ENCODE data around the gene TFCP2.

Gene TFCP2

DNA sequence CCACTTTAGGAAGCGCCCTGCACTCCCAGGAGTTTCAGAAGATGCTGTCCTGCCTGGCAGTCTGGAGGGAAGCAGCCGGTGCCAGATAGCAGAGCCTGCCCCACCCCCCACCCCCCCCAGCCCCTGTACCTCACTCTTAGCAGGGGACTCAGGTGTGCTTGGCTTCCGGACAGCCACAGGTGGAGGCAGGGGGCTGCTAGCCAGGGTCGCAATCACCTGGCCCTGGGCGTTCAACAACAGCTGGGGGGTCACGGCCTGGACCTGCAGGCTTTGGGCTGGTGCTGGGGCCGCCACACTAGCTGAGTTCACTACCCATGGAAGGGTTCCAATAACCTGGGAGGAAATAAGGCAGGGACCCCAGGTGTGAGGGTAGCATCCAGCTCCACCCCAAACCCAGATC lies 22.9 kb upstream of the TFCP2 start:
- ChIA-PET CTCF (interaction anchor here (0.8 kb wide), 1 partner anchor 67 kb away, joined by 3 read pairs; no protein-coding TSS in a partner anchor), POLR2A (no interaction called here)
- Histone ChIP-seq H3K9me3 (ENCODE audit: control insufficient read depth, insufficient read depth, low read depth, low read length) (no peaks in the 10 kb centered on the region), H3K27ac (ENCODE audit: extremely low read depth, low read depth, low read length) (no peak overlapping the region), H3K36me3 (ENCODE audit: control insufficient read depth in 2 of 2, insufficient read depth in 1 of 2, low read length in 2 of 2) (peaks cover 0 to 6% of the 10 kb centered on the region in 2 experiments; a peak in 2 of 3 replicates), H3K4me1 (ENCODE audit: control insufficient read depth, insufficient read depth, low read length) (no peaks in the 10 kb centered on the region), H3K4me3 (ENCODE audit: low read depth, low read length) (no peak overlapping the region)
- no peak for TF ChIP-seq ZNF501 (tag by site-specific recombination; IDR thresholded peaks at IDR 0.05)
- no peak for TF ChIP-seq ZNF677 (tag by site-specific recombination; IDR thresholded peaks at IDR 0.05)
- TF ChIP-seq KLF17 (tag by site-specific recombination; IDR thresholded peaks at IDR 0.05): no peak
- TF ChIP-seq, protein P1, sequence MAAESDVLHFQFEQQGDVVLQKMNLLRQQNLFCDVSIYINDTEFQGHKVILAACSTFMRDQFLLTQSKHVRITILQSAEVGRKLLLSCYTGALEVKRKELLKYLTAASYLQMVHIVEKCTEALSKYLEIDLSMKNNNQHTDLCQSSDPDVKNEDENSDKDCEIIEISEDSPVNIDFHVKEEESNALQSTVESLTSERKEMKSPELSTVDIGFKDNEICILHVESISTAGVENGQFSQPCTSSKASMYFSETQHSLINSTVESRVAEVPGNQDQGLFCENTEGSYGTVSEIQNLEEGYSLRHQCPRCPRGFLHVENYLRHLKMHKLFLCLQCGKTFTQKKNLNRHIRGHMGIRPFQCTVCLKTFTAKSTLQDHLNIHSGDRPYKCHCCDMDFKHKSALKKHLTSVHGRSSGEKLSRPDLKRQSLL (tag by site-specific recombination; IDR thresholded peaks at IDR 0.05): no peak
- no peak for TF ChIP-seq ZNF211 (tag by site-specific recombination; IDR thresholded peaks at IDR 0.05; ENCODE audit: low read depth)
- no peak for TF ChIP-seq ZBTB49 (tag by site-specific recombination; IDR thresholded peaks at IDR 0.05; ENCODE audit: low read depth)
- TF ChIP-seq, protein P2, sequence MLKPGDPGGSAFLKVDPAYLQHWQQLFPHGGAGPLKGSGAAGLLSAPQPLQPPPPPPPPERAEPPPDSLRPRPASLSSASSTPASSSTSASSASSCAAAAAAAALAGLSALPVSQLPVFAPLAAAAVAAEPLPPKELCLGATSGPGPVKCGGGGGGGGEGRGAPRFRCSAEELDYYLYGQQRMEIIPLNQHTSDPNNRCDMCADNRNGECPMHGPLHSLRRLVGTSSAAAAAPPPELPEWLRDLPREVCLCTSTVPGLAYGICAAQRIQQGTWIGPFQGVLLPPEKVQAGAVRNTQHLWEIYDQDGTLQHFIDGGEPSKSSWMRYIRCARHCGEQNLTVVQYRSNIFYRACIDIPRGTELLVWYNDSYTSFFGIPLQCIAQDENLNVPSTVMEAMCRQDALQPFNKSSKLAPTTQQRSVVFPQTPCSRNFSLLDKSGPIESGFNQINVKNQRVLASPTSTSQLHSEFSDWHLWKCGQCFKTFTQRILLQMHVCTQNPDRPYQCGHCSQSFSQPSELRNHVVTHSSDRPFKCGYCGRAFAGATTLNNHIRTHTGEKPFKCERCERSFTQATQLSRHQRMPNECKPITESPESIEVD (tag by site-specific recombination; IDR thresholded peaks at IDR 0.05): no peak
- TF ChIP-seq KLF16 (tag by site-specific recombination; IDR thresholded peaks at IDR 0.05): no peak
- TF ChIP-seq, protein P3, sequence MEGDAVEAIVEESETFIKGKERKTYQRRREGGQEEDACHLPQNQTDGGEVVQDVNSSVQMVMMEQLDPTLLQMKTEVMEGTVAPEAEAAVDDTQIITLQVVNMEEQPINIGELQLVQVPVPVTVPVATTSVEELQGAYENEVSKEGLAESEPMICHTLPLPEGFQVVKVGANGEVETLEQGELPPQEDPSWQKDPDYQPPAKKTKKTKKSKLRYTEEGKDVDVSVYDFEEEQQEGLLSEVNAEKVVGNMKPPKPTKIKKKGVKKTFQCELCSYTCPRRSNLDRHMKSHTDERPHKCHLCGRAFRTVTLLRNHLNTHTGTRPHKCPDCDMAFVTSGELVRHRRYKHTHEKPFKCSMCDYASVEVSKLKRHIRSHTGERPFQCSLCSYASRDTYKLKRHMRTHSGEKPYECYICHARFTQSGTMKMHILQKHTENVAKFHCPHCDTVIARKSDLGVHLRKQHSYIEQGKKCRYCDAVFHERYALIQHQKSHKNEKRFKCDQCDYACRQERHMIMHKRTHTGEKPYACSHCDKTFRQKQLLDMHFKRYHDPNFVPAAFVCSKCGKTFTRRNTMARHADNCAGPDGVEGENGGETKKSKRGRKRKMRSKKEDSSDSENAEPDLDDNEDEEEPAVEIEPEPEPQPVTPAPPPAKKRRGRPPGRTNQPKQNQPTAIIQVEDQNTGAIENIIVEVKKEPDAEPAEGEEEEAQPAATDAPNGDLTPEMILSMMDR (tag by site-specific recombination; IDR thresholded peaks at IDR 0.05): no peak

GRCh38 chr12:51192284-51192671 lies 19.3 kb upstream of the TFCP2 start:
- CTCF ChIA-PET: no interaction called here
- Histone ChIP-seq H3K36me3 (ENCODE audit: control insufficient read depth in 2 of 2, insufficient read depth in 1 of 2, low read length in 2 of 2) (peaks cover 0 to 19% of the 10 kb centered on the region in 2 experiments; a peak in 2 of 3 replicates), H3K9me3 (ENCODE audit: control insufficient read depth, insufficient read depth, low read depth, low read length) (no peaks in the 10 kb centered on the region), H3K4me3 (ENCODE audit: low read depth, low read length) (no peak overlapping the region), H3K4me1 (ENCODE audit: control insufficient read depth, insufficient read depth, low read length) (no peaks in the 10 kb centered on the region), H3K27ac (ENCODE audit: extremely low read depth, low read depth, low read length) (no peak overlapping the region)
- POLR2A ChIA-PET: no interaction called here
- TF ChIP-seq ZNF777 (tag by site-specific recombination; IDR thresholded peaks at IDR 0.05; ENCODE audit: borderline replicate concordance): no peak
- TF ChIP-seq, protein P4, sequence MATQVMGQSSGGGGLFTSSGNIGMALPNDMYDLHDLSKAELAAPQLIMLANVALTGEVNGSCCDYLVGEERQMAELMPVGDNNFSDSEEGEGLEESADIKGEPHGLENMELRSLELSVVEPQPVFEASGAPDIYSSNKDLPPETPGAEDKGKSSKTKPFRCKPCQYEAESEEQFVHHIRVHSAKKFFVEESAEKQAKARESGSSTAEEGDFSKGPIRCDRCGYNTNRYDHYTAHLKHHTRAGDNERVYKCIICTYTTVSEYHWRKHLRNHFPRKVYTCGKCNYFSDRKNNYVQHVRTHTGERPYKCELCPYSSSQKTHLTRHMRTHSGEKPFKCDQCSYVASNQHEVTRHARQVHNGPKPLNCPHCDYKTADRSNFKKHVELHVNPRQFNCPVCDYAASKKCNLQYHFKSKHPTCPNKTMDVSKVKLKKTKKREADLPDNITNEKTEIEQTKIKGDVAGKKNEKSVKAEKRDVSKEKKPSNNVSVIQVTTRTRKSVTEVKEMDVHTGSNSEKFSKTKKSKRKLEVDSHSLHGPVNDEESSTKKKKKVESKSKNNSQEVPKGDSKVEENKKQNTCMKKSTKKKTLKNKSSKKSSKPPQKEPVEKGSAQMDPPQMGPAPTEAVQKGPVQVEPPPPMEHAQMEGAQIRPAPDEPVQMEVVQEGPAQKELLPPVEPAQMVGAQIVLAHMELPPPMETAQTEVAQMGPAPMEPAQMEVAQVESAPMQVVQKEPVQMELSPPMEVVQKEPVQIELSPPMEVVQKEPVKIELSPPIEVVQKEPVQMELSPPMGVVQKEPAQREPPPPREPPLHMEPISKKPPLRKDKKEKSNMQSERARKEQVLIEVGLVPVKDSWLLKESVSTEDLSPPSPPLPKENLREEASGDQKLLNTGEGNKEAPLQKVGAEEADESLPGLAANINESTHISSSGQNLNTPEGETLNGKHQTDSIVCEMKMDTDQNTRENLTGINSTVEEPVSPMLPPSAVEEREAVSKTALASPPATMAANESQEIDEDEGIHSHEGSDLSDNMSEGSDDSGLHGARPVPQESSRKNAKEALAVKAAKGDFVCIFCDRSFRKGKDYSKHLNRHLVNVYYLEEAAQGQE (tag by site-specific recombination; IDR thresholded peaks at IDR 0.05): no peak
- TF ChIP-seq ZNF747 (tag by site-specific recombination; IDR thresholded peaks at IDR 0.05): no peak
- no peak for TF ChIP-seq ZNF423 (tag by site-specific recombination; IDR thresholded peaks at IDR 0.05)
- TF ChIP-seq, protein P5, sequence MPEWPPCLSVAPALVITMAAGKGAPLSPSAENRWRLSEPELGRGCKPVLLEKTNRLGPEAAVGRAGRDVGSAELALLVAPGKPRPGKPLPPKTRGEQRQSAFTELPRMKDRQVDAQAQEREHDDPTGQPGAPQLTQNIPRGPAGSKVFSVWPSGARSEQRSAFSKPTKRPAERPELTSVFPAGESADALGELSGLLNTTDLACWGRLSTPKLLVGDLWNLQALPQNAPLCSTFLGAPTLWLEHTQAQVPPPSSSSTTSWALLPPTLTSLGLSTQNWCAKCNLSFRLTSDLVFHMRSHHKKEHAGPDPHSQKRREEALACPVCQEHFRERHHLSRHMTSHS (tag by site-specific recombination; IDR thresholded peaks at IDR 0.05): no peak
- TF ChIP-seq, protein P6, sequence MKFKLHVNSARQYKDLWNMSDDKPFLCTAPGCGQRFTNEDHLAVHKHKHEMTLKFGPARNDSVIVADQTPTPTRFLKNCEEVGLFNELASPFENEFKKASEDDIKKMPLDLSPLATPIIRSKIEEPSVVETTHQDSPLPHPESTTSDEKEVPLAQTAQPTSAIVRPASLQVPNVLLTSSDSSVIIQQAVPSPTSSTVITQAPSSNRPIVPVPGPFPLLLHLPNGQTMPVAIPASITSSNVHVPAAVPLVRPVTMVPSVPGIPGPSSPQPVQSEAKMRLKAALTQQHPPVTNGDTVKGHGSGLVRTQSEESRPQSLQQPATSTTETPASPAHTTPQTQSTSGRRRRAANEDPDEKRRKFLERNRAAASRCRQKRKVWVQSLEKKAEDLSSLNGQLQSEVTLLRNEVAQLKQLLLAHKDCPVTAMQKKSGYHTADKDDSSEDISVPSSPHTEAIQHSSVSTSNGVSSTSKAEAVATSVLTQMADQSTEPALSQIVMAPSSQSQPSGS (tag by site-specific recombination; IDR thresholded peaks at IDR 0.05; ENCODE audit: low read depth): no peak
- no peak for TF ChIP-seq ZNF707 (tag by site-specific recombination; IDR thresholded peaks at IDR 0.05)
- TF ChIP-seq BCL11A (tag by site-specific recombination; IDR thresholded peaks at IDR 0.05; ENCODE audit: low read depth): no peak
- no peak for TF ChIP-seq ZBTB7A (tag by site-specific recombination; IDR thresholded peaks at IDR 0.05; ENCODE audit: low read depth)
- no peak for TF ChIP-seq ZNF626 (tag by site-specific recombination; IDR thresholded peaks at IDR 0.05)
- TF ChIP-seq ZNF433 (tag by site-specific recombination; IDR thresholded peaks at IDR 0.05; ENCODE audit: low read depth): no peak
- no peak for TF ChIP-seq ZNF544 (tag by site-specific recombination; IDR thresholded peaks at IDR 0.05)
